Fibroblast of skin of right biceps (primary cell): ENCODE data around the gene BANF2.
"Not testable (repeated sequence)": the region's sequence is repeated elsewhere in the genome, so short reads cannot be mapped to it uniquely, and the experiment has no call there.

Experiments used
- DNase-seq: peaks from one replicate; pipeline ENCODE4 v3.0.0-alpha.2; 2013

Gene BANF2

DNA sequence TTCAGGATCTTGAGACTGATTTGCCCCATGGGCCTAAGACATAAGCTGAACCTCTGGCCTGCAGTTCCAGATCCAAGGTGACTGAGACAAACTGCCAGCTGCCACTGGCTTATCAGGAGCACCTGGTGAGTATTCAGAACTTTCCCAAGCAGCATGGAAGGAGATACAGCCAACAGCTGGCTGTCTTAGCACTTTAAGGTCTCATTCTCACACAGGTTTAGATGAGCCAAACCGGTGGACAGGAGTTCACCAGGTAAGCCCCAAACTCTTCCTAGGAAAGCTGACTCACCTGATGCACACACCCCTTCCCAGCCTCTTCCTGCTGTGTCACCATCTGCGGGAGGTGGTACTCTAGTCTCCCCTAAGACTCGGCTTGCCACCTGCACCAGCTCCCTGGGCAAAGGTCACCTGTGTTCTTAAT lies at the start of gene BANF2:
BANF2 (plus strand) TSS at position 36 of the 421 bp plus-strand sequence. CDS start 25,060 bp downstream, outside the sequence.
- no peak for DNase-seq

DNA sequence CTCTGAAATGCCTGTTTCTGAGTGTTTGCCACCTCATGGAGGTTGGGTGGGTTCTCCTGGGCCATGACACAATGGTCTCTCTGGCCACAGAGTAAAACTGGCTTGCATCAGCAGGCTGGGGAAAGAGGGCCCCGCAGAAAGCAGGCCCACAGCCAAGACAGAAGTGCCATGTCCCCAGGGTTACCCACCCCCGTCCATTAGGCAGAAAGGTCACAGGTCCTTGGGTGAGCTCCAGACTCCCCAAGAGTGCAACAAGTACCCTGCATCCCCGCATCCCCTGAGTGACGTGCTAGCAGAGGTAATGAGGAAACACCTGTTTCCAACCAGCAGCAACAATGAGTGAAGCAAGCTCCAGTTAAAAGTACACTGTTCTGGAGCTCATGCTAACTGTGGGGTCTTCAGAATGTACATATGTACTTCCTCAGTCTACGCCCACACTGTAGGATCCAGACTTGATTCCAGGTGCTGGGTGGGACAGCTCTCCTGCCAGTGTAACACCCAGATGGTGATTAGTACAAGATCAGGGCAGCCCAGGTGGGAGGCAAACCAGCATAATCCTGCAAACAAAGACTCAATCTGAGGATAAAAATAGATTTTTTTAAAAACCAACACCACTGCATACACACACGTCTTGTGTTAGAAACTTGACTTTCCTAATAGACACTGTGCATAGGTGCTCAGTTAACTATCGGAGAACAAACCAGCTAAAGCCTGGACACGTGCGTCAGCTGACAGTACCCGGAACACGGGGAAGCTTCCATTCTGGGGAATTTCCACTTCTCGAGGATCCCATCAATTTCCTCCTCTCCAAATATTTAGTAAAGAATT lies 49.3 kb upstream of the BANF2 start:
- no peak for DNase-seq

DNA sequence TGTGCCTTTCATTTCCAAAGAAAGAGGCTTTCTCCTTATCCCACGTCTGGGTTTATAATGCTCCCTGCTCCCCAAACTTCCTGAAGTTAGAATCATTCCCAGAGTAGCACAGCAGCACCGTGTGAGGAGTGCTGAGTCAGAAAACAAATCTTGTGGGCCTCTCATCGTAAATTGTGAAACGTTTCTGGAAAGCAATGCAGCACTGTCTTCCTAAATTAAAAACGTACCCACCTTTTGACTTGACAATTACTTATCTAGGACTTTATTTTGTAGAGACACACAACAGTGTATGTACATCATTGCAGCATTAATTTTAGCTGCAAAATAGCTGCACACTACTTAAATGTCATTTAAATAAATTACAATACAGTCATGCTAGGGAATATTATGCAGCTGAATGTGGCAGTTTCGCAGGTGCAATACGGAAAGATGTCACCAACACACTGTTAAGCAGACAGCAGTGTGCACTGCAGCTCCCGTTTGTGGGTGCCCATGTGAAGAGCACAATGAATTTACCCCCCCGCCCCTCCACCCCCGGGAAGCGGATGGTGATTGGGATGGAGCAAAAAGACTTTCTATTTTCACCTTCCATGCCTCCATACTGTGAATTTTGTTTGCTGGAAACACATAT lies 48.5 kb upstream of the BANF2 start:
- DNase-seq = peak; percentile 43

DNA sequence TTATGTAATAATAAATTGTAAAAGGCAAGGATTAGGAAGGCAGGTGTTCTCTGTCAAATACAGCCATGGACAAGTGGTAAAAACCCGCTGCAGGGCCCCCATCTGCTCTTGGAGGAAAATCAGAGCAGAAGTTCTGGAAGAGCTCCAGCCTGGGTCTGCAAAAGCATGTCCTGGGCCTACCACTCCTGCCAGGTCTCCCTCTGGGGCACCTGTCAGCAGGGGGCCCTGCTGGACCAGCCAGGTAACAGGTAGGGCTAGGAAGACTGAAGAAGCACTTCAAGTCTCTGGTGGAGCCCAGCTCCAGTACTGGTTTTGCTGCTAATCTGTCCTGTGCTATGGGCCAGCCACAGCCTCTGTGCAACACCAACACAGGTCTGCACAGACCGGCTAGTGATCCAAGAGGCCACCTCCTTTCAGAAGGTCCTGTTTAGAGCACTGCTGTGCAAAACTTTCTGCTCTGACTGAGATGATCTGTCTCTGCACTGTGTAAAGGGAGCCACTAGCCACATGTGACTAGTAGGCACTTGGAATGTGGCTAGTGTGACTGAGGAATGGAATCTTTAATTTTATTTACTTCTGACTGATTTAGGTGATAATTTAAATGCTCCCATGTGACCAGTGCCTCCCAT lies 47.9 kb upstream of the BANF2 start:
- DNase-seq = no peak

DNA sequence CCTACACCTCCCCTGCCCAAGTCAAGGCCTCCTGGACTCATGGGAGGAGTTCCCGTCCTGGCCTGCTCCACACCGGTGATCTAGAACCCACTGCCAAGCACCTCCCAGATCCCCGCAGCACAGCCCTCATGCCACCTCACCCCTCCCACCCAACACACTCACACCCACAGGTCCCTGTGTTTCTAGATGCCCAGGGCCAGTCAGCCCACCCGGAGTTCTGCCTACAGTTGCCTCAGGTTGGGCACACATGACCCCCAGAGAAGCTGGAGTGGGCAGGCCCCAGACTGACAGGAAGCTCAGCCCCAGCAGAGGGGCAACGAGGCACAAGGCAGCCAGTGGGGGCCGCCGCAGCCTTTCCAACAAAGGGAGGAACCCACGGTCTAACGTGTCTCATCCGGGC lies 47.4 kb upstream of the BANF2 start:
- DNase-seq = no peak

DNA sequence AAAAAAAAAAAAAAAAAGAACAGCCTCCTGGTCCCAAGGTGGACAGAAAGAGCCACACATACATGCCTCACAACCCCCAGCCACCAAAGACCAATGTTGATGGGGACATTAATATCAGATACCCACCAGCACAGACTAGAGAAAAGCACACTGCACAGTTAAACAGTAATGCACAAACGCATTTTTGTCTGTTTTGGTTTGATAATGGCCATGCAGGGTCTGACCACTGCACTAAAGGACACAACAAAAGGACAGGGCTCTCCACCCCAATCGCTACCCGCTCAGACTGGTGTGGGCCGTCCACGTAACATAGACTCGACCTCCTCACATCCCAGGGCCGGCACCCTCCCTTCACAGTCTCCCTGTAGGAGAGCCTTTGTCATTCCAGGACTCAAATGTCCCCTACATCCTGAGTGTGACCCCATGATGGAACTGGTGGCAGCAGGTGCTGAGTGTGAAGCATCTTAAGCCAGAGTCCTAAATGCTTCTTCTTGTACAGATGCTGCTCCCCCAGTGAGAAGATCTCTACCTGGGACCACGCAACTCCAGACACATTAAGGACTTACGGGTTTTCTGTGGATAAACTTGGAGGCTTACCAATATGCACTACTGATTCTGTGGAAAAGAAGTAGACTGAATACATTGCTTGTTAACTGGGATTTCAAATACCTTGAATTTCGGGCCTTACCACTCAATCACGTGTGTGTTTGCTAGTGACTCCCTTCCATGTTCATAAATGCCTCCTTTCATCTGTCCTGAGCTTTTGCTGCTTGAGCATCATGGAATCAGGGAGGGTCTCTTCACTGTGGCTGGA lies 45.7 kb upstream of the BANF2 start:
- no peak for DNase-seq

DNA sequence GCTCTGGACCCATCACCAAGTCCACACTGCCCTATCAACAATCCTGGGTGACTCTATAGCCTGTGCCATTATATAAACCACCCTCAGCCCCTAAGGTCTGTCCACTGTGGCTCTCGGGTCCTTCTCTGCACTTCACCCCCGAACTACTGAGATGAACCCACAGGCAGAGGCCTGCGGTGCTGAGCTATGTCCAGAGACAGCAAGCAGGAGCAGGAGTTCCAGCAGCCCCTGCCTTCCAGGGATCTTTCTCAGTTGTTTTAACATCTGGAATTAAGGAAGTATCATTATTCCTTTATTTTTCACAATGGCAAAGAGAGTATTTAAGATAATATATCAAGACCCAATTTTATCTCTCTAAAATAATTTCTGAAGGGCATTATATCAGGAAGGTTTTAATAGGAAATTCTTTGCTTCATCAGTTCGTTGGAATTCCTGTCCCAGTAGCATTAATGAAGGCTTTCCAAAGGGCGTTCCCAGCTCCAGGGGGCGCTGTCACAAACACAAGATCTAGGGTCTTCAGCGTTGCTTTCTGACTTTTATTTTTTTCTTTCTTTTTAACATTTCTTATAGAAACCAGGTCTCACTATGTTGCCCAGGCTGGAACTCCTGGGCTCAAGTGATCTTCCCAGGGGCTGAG lies 45.0 kb upstream of the BANF2 start:
- DNase-seq = peak; percentile 68

DNA sequence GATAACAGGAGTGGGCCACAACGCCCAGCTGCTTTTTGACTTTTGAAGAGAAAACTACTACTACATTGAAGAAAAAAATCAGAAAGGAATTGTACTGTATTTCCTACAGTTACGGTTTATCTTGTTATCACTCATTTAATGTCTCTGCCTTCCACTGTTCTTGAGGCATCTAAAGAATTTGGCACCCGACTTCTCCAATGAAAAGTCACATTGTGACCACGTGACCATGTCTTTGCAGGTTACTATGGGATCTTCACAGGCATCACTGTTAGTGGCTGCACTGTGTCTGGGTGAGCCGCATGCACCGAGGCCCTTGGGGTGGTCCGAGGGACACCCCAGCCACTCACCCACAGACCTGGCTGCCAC lies 44.5 kb upstream of the BANF2 start:
- peak; percentile 59 for DNase-seq

DNA sequence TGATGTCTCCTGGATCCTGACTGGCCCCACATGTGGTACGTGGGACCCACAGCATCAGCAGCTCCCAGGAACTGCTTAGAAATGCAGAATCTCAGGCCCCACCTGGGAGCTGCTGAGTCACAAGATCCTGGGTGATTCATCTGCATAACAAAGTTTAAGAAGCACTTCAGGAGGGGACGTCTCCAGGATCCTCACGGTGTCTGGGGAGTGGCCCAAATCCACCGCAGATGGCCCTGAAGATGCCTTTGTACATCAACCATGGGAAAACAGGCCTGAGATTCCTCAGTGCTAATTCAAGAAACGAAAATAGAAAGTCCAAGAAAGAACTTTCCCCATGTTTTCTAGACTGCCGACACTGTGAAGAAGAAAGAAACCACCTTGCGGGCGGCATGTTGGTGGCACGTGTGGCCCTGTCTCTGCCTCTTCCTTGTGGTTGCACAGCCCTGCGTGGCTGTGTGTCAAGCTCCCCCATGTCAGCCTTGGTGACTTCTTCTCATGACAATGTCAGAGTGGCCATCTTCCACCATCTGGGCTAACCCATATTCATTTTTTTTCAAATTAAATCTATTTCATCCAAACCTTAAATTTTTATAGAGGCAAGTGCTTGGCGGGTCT lies 43.8 kb upstream of the BANF2 start:
- no peak for DNase-seq

DNA sequence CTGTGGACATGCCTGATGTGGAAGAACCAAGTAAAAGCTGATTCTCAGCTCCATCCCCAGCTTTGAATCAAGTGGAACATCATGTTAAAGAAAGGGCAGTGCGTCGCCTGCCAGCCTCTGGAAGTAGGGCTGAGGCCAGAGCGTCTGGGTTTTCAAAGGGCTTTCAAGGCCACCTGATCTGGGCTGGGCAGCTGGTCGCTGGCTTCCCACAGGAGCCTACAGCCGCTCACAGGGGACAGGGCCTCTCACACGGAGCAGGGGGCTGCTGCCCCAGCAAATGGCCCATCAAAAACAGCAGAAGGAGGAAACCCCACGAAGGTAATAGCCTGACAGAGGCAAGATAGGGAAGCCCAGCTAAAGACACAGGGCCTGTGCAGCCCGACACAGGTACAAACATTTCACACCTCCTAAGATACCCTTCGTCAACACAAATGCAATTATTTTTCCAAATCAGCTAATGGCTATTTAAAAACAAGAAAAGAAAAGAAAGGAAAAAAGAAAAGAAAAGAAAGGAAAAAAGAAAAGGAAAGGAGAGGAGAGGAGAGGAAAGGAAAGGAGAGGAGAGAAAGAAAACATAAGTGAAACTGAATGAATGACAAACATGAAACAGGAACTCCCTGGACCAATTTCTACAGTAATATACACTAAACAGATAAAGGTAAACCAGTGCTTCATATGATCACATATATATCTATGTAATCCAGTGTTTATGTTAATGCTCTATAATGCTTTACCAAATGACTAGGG lies 42.5 kb upstream of the BANF2 start:
- DNase-seq = no peak

DNA sequence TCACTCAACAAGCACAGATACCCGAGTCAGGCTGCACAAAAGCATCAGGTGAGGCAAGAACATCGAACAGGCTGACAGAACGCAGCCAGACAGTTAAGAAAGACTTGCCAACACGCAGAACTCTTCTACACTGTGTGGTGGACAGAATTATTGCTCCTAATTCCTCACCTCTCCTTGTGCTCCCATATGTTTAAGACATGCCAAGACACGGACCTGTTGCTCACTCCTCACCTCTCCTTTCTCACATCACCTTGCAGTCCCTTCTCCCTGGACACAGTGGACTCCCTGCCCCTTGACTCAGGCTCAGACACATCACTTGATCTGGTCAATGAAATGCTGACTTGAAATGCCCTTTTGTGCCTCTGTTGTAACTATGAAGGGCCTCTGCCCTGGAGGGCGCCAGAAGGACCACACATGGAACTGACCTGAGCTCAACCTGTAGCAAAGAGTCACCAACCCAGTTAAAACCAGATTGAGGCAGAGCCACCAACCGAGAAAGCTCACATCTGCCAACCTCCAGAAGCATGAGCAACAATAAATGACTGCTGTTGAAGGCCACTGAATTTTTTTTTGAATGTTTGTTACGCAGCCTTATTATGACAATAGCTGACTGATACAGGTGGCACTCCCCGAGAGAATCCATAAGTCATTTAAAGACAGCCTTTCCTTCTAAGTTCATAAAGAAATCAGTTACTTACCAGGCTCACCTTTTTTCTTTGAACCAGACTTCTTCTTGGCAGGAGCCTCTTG lies 41.7 kb upstream of the BANF2 start:
- DNase-seq = no peak

DNA sequence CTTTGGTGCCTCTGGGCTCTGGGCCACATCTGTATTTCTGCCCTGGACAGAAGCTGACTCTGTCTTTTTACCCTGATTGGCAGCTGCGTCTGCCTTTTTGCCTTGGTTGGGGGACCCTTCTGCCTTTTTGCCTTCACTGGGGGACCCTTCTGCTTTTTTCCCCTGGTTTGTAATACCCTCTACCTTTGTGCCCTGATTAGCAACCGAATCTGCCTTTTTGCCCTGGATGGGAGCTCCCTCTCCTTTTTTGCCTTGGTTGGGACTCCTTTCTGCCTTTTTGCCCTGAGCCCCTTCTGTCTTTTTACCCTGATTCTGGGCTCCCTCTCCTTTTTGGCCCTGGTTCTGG lies 41.1 kb upstream of the BANF2 start:
- no peak for DNase-seq

DNA sequence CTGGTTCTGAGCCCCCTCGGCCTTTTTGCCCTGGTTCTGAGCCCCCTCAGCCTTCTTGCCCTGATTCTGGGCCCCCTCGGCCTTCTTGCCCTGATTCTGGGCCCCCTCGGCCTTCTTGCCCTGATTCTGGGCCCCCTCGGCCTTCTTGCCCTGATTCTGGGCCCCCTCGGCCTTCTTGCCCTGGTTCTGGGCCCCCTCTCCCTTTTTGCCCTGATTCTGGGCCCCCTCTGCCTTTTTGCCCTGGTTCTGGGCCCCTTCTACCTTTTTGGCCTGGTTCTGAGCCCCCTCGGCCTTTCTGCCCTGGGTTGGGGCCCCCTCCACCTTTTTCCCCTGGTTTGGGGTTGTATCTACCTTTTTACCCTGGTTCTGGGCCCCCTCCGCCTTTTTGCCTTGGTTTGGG lies 40.4 kb upstream of the BANF2 start:
- not testable (repeated sequence) for DNase-seq

DNA sequence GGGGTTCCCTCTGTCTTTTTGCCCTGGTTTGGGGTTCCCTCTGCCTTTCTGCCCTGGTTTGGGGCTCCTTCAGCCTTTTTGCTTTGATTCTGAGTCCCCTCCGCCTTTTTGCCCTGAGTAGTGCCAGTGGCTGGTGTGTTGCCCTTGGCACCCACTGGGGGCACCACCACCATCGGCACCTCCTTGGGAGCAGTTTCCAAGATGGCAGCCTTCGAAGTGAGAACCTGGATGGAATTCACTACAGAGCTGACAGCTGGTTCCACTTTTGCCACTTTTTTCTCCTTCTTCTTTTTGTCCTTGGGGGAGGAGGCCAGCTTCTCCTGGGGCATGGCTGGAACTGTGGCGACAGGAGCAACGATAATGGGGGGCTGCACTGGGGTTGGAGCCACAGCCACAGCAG lies 40.0 kb upstream of the BANF2 start:
- DNase-seq = no peak

DNA sequence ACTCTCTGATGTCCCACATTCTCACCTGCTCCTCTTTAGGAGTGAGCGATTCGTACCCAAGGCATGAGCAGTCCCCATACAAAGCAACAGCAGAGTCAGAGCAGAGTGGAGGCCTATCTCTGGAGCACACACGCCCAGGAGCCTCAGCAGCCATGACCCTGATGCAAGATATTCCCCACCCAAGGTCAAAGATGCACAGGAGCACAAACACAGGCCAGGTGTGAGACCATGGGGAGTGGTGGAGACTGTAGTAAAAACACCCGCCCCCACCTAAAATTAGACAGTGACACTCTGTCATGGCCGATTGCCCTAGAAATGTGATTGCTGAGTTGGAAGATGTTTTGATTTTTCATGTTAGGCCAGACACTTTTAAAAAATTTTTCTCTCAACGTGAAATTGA lies 39.1 kb upstream of the BANF2 start:
- no peak for DNase-seq

DNA sequence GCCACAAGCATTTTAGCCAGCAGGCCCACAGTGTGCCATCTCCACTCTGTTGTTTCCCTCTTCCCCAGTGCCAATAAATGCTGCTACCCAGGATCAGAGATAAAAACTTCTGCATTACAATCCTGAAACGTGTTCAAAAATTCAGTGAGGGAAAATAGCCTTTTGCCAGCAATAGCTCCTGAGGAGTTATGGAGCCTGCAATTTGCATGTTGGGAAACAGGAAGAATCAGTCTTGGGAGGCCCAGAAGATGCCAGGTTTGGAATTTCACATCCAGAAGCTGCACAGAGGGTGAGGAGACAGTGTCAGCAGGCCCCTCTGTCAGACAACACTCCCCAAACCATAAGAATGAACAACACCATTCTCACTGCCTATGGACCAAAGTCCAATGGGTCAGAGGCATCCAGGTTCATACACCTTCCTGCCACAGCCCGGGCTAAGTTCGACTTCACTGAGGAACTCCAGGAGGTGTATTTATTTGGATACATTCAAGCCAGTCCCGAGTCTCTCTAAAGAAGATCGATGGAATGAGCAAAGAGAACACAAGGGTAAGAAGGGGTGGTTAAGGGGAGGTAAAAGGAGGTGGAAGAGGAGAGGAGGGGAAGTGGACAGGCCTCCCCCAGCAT lies 38.5 kb upstream of the BANF2 start:
- peak; percentile 42 for DNase-seq

DNA sequence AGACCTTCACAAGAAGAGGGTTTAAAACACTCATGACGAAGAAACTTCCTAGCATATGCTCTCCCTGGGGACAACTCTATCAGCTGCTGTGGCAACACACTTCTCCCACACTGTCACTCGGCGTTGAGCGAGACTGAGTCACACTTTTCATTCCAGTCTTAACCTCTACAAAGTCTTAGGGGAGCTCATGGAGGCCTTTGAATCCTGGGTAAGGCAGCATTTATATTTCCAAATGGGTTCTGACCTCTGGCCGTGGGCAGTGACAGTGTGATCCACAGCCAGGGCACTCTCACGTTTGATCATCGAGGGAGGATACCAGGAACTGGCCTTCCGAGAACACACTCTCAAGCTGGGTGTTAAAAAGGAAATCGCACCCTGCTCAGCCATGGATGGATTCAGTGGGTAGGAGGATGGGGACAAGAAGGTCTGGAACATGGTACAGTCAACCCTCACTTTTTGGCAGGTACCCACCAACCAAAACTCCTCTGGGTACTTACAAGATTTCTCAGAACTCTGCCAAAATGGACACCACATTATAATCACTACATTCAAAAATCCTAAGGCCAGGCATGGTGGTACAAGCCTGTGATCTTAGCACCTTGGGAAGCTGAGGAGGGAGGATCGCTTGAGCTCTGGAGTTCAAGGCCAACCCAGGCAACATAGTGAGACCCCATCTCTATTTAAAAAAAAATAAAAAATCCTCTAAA lies 37.3 kb upstream of the BANF2 start:
- peak; percentile 90 for DNase-seq

DNA sequence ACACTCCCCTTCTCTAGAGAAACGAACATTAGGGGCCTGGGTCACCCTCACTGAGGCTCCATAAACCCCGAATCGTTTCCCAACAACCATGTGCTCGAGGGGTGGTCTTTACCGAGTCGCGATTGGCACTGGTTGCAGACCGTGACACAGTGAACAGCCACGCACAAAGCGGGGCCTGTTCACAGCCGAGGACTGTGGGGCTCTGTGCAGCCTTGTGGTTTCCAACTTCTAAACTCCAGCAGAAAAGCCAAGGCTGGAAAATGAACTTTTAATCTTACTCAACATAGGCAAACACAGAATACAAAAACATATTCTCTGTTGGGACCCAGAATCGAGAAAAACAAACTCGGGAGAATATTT lies 36.7 kb upstream of the BANF2 start:
- no peak for DNase-seq

DNA sequence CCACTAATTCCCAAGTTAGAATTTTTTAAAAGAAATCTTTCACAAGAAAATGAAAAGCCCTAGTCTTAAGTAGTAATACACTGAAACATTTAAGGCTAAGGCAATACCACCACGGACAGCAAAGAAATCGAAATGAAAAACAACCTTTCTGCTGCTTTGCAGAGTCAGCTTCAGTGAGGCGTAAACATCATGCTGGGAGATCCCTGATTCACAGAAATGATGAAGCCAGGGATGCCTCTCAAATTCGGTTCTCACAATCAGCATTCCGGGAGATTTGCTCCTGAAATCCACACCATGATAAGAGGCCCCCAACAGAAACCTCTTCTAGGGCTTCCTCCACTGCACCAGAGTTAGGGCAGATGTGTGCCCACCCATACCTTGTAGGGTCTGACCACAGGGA lies 36.3 kb upstream of the BANF2 start:
- no peak for DNase-seq
